Activated naive CD8-positive, alpha-beta T cell treated with anti-CD3 and anti-CD28 coated beads, Interleukin-2, amount 50 U/mL, for 24 hours (primary cell): ENCODE results near the gene MICALL1.
"Not testable (repeated sequence)": the region's sequence is repeated elsewhere in the genome, so short reads cannot be mapped to it uniquely, and the experiment has no call there.

Experiments used
- ATAC-seq: fragments of 150-1000 bp; cut with Tn5 transposase; one replicate; pipeline ENCODE4 v1.10.0; 2021
- DNase-seq: peaks from one replicate; pipeline ENCODE4 v3.0.0; 2021
- H3K27ac Mint-ChIP-seq: one replicate; pipeline ENCODE4 v1.8.0; 2021; ENCODE audit warnings: mild to moderate bottlenecking, mixed read lengths
- H3K27me3 Mint-ChIP-seq: one replicate; pipeline ENCODE4 v1.8.0; 2021; ENCODE audit warnings: mixed read lengths
- H3K36me3 Mint-ChIP-seq: one replicate; pipeline ENCODE4 v1.8.0; 2021; ENCODE audit warnings: low read depth, mixed read lengths
- H3K4me1 Mint-ChIP-seq: one replicate; pipeline ENCODE4 v1.8.0; 2021; ENCODE audit warnings: mixed read lengths
- H3K4me3 Mint-ChIP-seq: one replicate; pipeline ENCODE4 v1.8.0; 2021; ENCODE audit warnings: mild to moderate bottlenecking, moderate library complexity, mixed read lengths
- H3K9me3 Mint-ChIP-seq: one replicate; pipeline ENCODE4 v1.8.0; 2021; ENCODE audit warnings: mixed read lengths

The MICALL1 gene

GRCh38 chr22:37953062-37953436 is 47.0 kb downstream of the MICALL1 start:
- H3K4me3 Mint-ChIP-seq = peak overlapping the region; percentile 95
- no peaks in the 10 kb centered on the region for H3K9me3 Mint-ChIP-seq
- H3K36me3 Mint-ChIP-seq = peaks cover 24% of the 10 kb centered on the region
- H3K27ac Mint-ChIP-seq = peak overlapping the region; percentile 90
- peaks cover 13% of the 10 kb centered on the region for H3K27me3 Mint-ChIP-seq
- H3K4me1 Mint-ChIP-seq = peaks cover 25% of the 10 kb centered on the region
- DNase-seq = peak; percentile 4
- ATAC-seq = peak; percentile 51

GRCh38 chr22:37953437-37954179 is 47.5 kb downstream of the MICALL1 start, which contains the start of the genes C22orf23 and POLR2F:
TSS of gene C22orf23 (minus strand) at chr22:37953601. CDS start at chr22:37953149, 452 bp downstream.
TSS of gene POLR2F (plus strand) at chr22:37953699. CDS start at chr22:37953788, 89 bp downstream.
- DNase-seq (peak; percentile 97), ATAC-seq (peak; percentile 95)
- Mint-ChIP-seq H3K4me1 (peaks cover 25% of the 10 kb centered on the region), H3K27me3 (peaks cover 13% of the 10 kb centered on the region), H3K27ac (peak within 1 kb of the TSS; percentile 90), H3K36me3 (peaks cover 27% of the 10 kb centered on the region), H3K9me3 (no peaks in the 10 kb centered on the region), H3K4me3 (peak within 1 kb of the TSS; percentile 95)

- no peak for DNase-seq
- Mint-ChIP-seq H3K36me3 (peaks cover 36% of the 10 kb centered on the region), H3K27me3 (peaks cover 13% of the 10 kb centered on the region), H3K4me3 (peak overlapping the region; percentile 95), H3K9me3 (no peaks in the 10 kb centered on the region), H3K27ac (peak overlapping the region; percentile 7), H3K4me1 (peaks cover 25% of the 10 kb centered on the region)
- ATAC-seq = no peak
Observed at GRCh38 chr22:37954686-37955085, 48.6 kb downstream of the MICALL1 start.

GRCh38 chr22:37955825-37956397 is 49.8 kb downstream of the MICALL1 start:
- Mint-ChIP-seq H3K4me1 (peaks cover 25% of the 10 kb centered on the region), H3K27me3 (peaks cover 13% of the 10 kb centered on the region), H3K36me3 (peaks cover 40% of the 10 kb centered on the region)
- not testable (repeated sequence) for DNase-seq, H3K27ac Mint-ChIP-seq, H3K9me3 Mint-ChIP-seq, ATAC-seq, H3K4me3 Mint-ChIP-seq

- no peak overlapping the region for H3K4me3 Mint-ChIP-seq
- H3K9me3 Mint-ChIP-seq = no peaks in the 10 kb centered on the region
- no peak for ATAC-seq
- peaks cover 51% of the 10 kb centered on the region for H3K36me3 Mint-ChIP-seq
- DNase-seq = no peak
- H3K4me1 Mint-ChIP-seq = peaks cover 25% of the 10 kb centered on the region
- no peak overlapping the region for H3K27ac Mint-ChIP-seq
- peaks cover 9% of the 10 kb centered on the region for H3K27me3 Mint-ChIP-seq
Observed at GRCh38 chr22:37957232-37957631, 51.1 kb downstream of the MICALL1 start.

- Mint-ChIP-seq H3K4me3 (no peak overlapping the region), H3K27ac (no peak overlapping the region), H3K4me1 (peaks cover 13% of the 10 kb centered on the region), H3K27me3 (no peaks in the 10 kb centered on the region), H3K36me3 (peaks cover 51% of the 10 kb centered on the region), H3K9me3 (no peaks in the 10 kb centered on the region)
- DNase-seq (no peak), ATAC-seq (no peak)
Observed at GRCh38 chr22:37959231-37959825, 53.2 kb downstream of the MICALL1 start.

GRCh38 chr22:37961062-37961461 is 55.0 kb downstream of the MICALL1 start:
- H3K4me1 Mint-ChIP-seq = peaks cover 6% of the 10 kb centered on the region
- no peak overlapping the region for H3K27ac Mint-ChIP-seq
- H3K27me3 Mint-ChIP-seq = no peaks in the 10 kb centered on the region
- no peak overlapping the region for H3K4me3 Mint-ChIP-seq
- H3K9me3 Mint-ChIP-seq = no peaks in the 10 kb centered on the region
- peaks cover 50% of the 10 kb centered on the region for H3K36me3 Mint-ChIP-seq
- DNase-seq = no peak
- no peak for ATAC-seq

- Mint-ChIP-seq H3K9me3 (no peaks in the 10 kb centered on the region), H3K27me3 (no peaks in the 10 kb centered on the region), H3K27ac (no peak overlapping the region), H3K4me3 (no peak overlapping the region), H3K36me3 (peaks cover 37% of the 10 kb centered on the region), H3K4me1 (peaks cover 2% of the 10 kb centered on the region)
- DNase-seq (no peak), ATAC-seq (no peak)
Observed at GRCh38 chr22:37965940-37966664, 60.0 kb downstream of the MICALL1 start.

- no peak overlapping the region for H3K27ac Mint-ChIP-seq
- ATAC-seq (no peak), DNase-seq (no peak)
- H3K4me1 Mint-ChIP-seq = peaks cover 2% of the 10 kb centered on the region
- no peaks in the 10 kb centered on the region for H3K9me3 Mint-ChIP-seq
- no peak overlapping the region for H3K4me3 Mint-ChIP-seq
- no peaks in the 10 kb centered on the region for H3K27me3 Mint-ChIP-seq
- H3K36me3 Mint-ChIP-seq = peaks cover 28% of the 10 kb centered on the region
Observed at GRCh38 chr22:37967147-37967546, 61.0 kb downstream of the MICALL1 start.

- ATAC-seq = no peak
- peaks cover 28% of the 10 kb centered on the region for H3K36me3 Mint-ChIP-seq
- H3K27ac Mint-ChIP-seq = no peak overlapping the region
- no peak overlapping the region for H3K4me3 Mint-ChIP-seq
- no peaks in the 10 kb centered on the region for H3K27me3 Mint-ChIP-seq
- no peaks in the 10 kb centered on the region for H3K9me3 Mint-ChIP-seq
- H3K4me1 Mint-ChIP-seq = peaks cover 2% of the 10 kb centered on the region
- DNase-seq = no peak
Observed at GRCh38 chr22:37967637-37968451, 61.7 kb downstream of the MICALL1 start.

GRCh38 chr22:37968452-37969251 is 62.6 kb downstream of the MICALL1 start:
- Mint-ChIP-seq H3K27me3 (no peaks in the 10 kb centered on the region), H3K27ac (no peak overlapping the region), H3K4me1 (peaks cover 2% of the 10 kb centered on the region), H3K9me3 (no peaks in the 10 kb centered on the region), H3K36me3 (peaks cover 26% of the 10 kb centered on the region), H3K4me3 (no peak overlapping the region)
- DNase-seq (no peak), ATAC-seq (no peak)

GRCh38 chr22:37970864-37971263 is 64.8 kb downstream of the MICALL1 start:
- Mint-ChIP-seq H3K36me3 (peaks cover 19% of the 10 kb centered on the region), H3K27me3 (no peaks in the 10 kb centered on the region), H3K9me3 (no peaks in the 10 kb centered on the region), H3K27ac (no peak overlapping the region), H3K4me3 (no peak overlapping the region), H3K4me1 (peaks cover under 1% of the 10 kb centered on the region)
- DNase-seq (no peak), ATAC-seq (no peak)
